HEK293 (cell line): Measurements from ENCODE around the gene RPS6KA5.
"Not testable (repeated sequence)": the region's sequence is repeated elsewhere in the genome, so short reads cannot be mapped to it uniquely, and the experiment has no call there.

Source experiments
- CTCF ChIA-PET: fragments of 350-600 bp; formaldehyde crosslinking; extraction: SDS; loops from one replicate; lab custom pipeline; 2021; ENCODE audit warnings: antibody characterized with exemption; lab: Yijun Ruan, JAX
- POLR2A ChIA-PET: fragments of 300-600 bp; formaldehyde crosslinking; extraction: SDS; loops from one replicate; lab custom pipeline; 2020; ENCODE audit warnings: antibody characterized with exemption, inconsistent platforms; lab: Yijun Ruan, JAX
- H3K27ac ChIP-seq: fragments of 200-500 bp; sonication (Bioruptor generic); 2 replicates; pipeline ENCODE4 v1.5.1; 2014; ENCODE audit warnings: low read depth, low read length, control low read depth, inconsistent platforms; ENCODE audit errors: extremely low read depth
- H3K36me3 ChIP-seq, 2 experiments: fragments of 200-500 bp in 1 of 2; sonication (Bioruptor generic) in 1 of 2; 1 replicate in 1 of 2; 2 replicates in 1 of 2; pipeline ENCODE4 v1.5.1; 2014 to 2017; ENCODE audit warnings: inconsistent platforms in 2 of 2, low read length in 2 of 2; ENCODE audit not compliant: control insufficient read depth in 2 of 2, insufficient read depth in 1 of 2
- H3K4me1 ChIP-seq: fragments of 200-500 bp; sonication (Bioruptor generic); 2 replicates; pipeline ENCODE4 v1.5.1; 2014; ENCODE audit warnings: mild to moderate bottlenecking, low read length, inconsistent platforms; ENCODE audit not compliant: control insufficient read depth, insufficient read depth
- H3K4me3 ChIP-seq: 2 replicates; pipeline ENCODE4 v1.5.1; 2011; ENCODE audit warnings: low read depth, mild to moderate bottlenecking, control low read depth, low read length, moderate library complexity
- H3K9me3 ChIP-seq: fragments of 200-500 bp; sonication (Bioruptor generic); 2 replicates; pipeline ENCODE4 v1.5.1; 2014; ENCODE audit warnings: low read depth, low read length, inconsistent platforms; ENCODE audit not compliant: control insufficient read depth, insufficient read depth
- HOXC10 ChIP-seq: sonication (generic); formaldehyde crosslinking; IDR thresholded peaks from 2 replicates; pipeline ENCODE4 v1.8.1; 2023; ENCODE audit warnings: mild to moderate bottlenecking, missing genetic modification reagents
- KLF9 ChIP-seq: fragments of 450-650 bp; formaldehyde crosslinking; IDR thresholded peaks from 2 replicates; pipeline ENCODE4 v1.5.1; 2016; ENCODE audit warnings: missing biosample characterization, missing genetic modification characterization, low read depth
- MEIS1 ChIP-seq: sonication (generic); formaldehyde crosslinking; IDR thresholded peaks from 2 replicates; pipeline ENCODE4 v1.8.1; 2022; ENCODE audit warnings: missing genetic modification reagents, mild to moderate bottlenecking, borderline replicate concordance
- PBX3 ChIP-seq: sonication (generic); formaldehyde crosslinking; IDR thresholded peaks from 2 replicates; pipeline ENCODE4 v1.8.1; 2022; ENCODE audit warnings: mild to moderate bottlenecking, moderate library complexity, missing genetic modification reagents
- SCRT1 ChIP-seq: fragments of 450-650 bp; formaldehyde crosslinking; IDR thresholded peaks from 2 replicates; pipeline ENCODE4 v1.5.1; 2016; ENCODE audit warnings: missing biosample characterization, missing genetic modification characterization, borderline replicate concordance
- SCRT2 ChIP-seq: fragments of 450-650 bp; formaldehyde crosslinking; IDR thresholded peaks from 2 replicates; pipeline ENCODE4 v1.5.1; 2016; ENCODE audit warnings: missing biosample characterization, missing genetic modification characterization
- TCF7L2 ChIP-seq: IDR thresholded peaks from 2 replicates; pipeline ENCODE4 v1.6.1; 2011; ENCODE audit warnings: low read depth, mild to moderate bottlenecking, inconsistent platforms, low read length, moderate library complexity, borderline replicate concordance
- YY1 ChIP-seq: fragments of 450-650 bp; formaldehyde crosslinking; IDR thresholded peaks from 2 replicates; pipeline ENCODE4 v1.5.1; 2018; ENCODE audit warnings: missing biosample characterization, missing genetic modification characterization
- ZEB2 ChIP-seq: fragments of 450-650 bp; formaldehyde crosslinking; IDR thresholded peaks from 2 replicates; pipeline ENCODE4 v1.5.1; 2016; ENCODE audit warnings: missing biosample characterization, missing genetic modification characterization
- ZNF114 ChIP-seq: fragments of 450-650 bp; formaldehyde crosslinking; IDR thresholded peaks from 2 replicates; pipeline ENCODE4 v1.5.0; 2017; ENCODE audit warnings: missing biosample characterization, missing genetic modification characterization
- ZNF174 ChIP-seq: fragments of 450-650 bp; formaldehyde crosslinking; IDR thresholded peaks from 2 replicates; pipeline ENCODE4 v1.5.0; 2017; ENCODE audit warnings: missing biosample characterization, mild to moderate bottlenecking, missing genetic modification characterization
- ZNF184 ChIP-seq: fragments of 450-650 bp; IDR thresholded peaks from 2 replicates; pipeline ENCODE4 v1.5.1; 2018; ENCODE audit warnings: missing biosample characterization, mild to moderate bottlenecking, missing genetic modification characterization
- ZNF366 ChIP-seq: fragments of 450-650 bp; formaldehyde crosslinking; conservative IDR thresholded peaks from 2 replicates; pipeline ENCODE4 v1.5.1; 2016; ENCODE audit warnings: missing biosample characterization, missing genetic modification characterization
- ZNF501 ChIP-seq: fragments of 450-650 bp; formaldehyde crosslinking; IDR thresholded peaks from 2 replicates; pipeline ENCODE4 v1.5.1; 2016; ENCODE audit warnings: missing biosample characterization, missing genetic modification characterization
- ZNF560 ChIP-seq: fragments of 450-650 bp; formaldehyde crosslinking; IDR thresholded peaks from 2 replicates; pipeline ENCODE4 v1.5.1; 2017; ENCODE audit warnings: missing biosample characterization, missing genetic modification characterization, borderline replicate concordance
- ZNF768 ChIP-seq: fragments of 450-650 bp; formaldehyde crosslinking; IDR thresholded peaks from 2 replicates; pipeline ENCODE4 v1.5.1; 2018; ENCODE audit warnings: missing biosample characterization, mild to moderate bottlenecking, missing genetic modification characterization
- ZNF837 ChIP-seq: fragments of 450-650 bp; formaldehyde crosslinking; IDR thresholded peaks from 2 replicates; pipeline ENCODE4 v1.5.1; 2016; ENCODE audit warnings: missing biosample characterization, missing genetic modification characterization
- ZNF843 ChIP-seq: fragments of 450-650 bp; formaldehyde crosslinking; IDR thresholded peaks from 2 replicates; pipeline ENCODE4 v1.5.1; 2016; ENCODE audit warnings: missing biosample characterization, missing genetic modification characterization
- TF ChIP-seq, protein P1 (sequence below): fragments of 450-650 bp; formaldehyde crosslinking; IDR thresholded peaks from 2 replicates; pipeline ENCODE4 v1.5.1; 2017; ENCODE audit warnings: missing biosample characterization, missing genetic modification characterization
- TF ChIP-seq, protein P2 (sequence below): fragments of 450-650 bp; formaldehyde crosslinking; IDR thresholded peaks from 2 replicates; pipeline ENCODE4 v1.5.1; 2016; ENCODE audit warnings: missing biosample characterization, missing genetic modification characterization, low read depth

Gene RPS6KA5

DNA sequence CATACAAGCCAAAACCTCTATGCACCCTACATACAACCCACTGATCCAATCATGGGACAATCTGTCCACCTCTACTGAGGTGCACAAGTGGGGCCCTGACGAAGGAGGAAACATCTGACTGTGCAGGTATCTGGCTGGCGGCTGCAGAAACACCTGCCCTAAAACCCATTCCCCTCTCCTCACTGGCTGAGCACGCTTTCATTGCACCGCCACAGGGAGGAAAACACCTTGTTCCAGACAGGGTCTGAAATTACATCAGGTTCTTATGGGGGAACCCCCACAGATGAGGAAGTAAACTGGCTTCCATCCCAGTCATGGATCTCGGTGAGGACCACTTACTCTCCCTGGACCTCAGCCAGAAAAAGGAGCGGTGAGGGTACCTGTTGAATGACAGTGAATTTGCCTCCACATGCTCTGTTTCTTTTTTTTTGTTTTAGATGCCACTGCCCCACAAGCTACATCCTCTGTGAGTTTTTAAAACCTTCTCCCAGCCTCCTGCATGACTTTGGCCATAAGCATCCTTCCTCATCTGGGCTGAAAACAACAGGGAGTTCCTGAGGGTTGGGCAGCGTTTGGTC lies 29.6 kb upstream of the RPS6KA5 start:
- Histone ChIP-seq H3K36me3 (no peaks in the 10 kb centered on the region), H3K4me1 (no peaks in the 10 kb centered on the region), H3K4me3 (no peak overlapping the region), H3K27ac (no peak overlapping the region), H3K9me3 (no peaks in the 10 kb centered on the region)
- TF ChIP-seq KLF9 (tag by site-specific recombination): no peak
- peak; percentile 87 for TF ChIP-seq SCRT2 (tag by site-specific recombination)
- peak; percentile 81; the same call in 1 of the 2 replicates for TF ChIP-seq SCRT1 (tag by site-specific recombination)
- ChIA-PET POLR2A (no interaction called here), CTCF (no interaction called here)

DNA sequence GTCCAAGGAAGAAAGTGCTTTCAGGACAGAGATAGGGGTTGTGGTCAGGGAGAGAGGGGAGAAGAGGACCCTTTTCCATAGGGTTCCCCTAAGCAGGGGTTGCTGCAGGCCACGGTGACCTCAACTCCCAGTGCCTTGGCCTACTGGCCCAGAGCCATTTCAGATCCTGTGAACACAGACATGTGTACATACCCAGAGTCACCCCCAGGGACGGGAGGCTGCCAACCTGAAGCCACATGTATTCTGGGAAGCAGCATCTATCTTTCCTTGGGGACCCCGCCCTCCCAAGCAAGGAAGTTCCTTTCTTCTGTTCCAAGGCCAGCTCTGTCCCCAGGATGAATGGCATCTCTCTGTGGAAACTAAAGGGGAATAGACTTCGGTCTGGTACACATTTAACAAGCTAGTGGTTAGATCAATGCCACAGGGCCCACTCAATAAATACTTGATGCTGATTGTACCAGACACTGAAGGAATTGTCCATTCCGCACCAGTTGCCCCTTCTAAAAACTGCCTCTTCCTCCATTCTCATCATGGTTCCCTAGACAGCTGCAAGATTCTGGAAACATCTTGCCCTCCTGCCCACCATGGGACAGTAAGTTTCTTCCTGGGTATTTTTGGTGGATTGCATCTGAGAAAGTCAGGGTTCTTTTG lies 28.3 kb upstream of the RPS6KA5 start:
- ChIA-PET POLR2A (no interaction called here), CTCF (no interaction called here)
- Histone ChIP-seq H3K36me3 (no peaks in the 10 kb centered on the region), H3K4me3 (no peak overlapping the region), H3K4me1 (no peaks in the 10 kb centered on the region), H3K9me3 (no peaks in the 10 kb centered on the region), H3K27ac (no peak overlapping the region)
- TF ChIP-seq YY1 (tag by site-specific recombination): no peak
- TF ChIP-seq, protein P1, sequence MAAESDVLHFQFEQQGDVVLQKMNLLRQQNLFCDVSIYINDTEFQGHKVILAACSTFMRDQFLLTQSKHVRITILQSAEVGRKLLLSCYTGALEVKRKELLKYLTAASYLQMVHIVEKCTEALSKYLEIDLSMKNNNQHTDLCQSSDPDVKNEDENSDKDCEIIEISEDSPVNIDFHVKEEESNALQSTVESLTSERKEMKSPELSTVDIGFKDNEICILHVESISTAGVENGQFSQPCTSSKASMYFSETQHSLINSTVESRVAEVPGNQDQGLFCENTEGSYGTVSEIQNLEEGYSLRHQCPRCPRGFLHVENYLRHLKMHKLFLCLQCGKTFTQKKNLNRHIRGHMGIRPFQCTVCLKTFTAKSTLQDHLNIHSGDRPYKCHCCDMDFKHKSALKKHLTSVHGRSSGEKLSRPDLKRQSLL (tag by site-specific recombination): no peak
- no peak for TF ChIP-seq HOXC10 (CRISPR knock-in tag)
- TF ChIP-seq TCF7L2: no peak
- TF ChIP-seq ZNF768 (tag by site-specific recombination): no peak
- TF ChIP-seq ZEB2 (tag by site-specific recombination): no peak
- no peak for TF ChIP-seq ZNF501
- TF ChIP-seq, protein P2, sequence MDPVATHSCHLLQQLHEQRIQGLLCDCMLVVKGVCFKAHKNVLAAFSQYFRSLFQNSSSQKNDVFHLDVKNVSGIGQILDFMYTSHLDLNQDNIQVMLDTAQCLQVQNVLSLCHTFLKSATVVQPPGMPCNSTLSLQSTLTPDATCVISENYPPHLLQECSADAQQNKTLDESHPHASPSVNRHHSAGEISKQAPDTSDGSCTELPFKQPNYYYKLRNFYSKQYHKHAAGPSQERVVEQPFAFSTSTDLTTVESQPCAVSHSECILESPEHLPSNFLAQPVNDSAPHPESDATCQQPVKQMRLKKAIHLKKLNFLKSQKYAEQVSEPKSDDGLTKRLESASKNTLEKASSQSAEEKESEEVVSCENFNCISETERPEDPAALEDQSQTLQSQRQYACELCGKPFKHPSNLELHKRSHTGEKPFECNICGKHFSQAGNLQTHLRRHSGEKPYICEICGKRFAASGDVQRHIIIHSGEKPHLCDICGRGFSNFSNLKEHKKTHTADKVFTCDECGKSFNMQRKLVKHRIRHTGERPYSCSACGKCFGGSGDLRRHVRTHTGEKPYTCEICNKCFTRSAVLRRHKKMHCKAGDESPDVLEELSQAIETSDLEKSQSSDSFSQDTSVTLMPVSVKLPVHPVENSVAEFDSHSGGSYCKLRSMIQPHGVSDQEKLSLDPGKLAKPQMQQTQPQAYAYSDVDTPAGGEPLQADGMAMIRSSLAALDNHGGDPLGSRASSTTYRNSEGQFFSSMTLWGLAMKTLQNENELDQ: no peak
- TF ChIP-seq ZNF560: no peak
- no peak for TF ChIP-seq ZNF843 (tag by site-specific recombination)
- no peak for TF ChIP-seq MEIS1 (CRISPR knock-in tag)
- no peak for TF ChIP-seq ZNF837
- TF ChIP-seq ZNF174 (tag by site-specific recombination): no peak
- TF ChIP-seq ZNF114 (tag by site-specific recombination): no peak
- TF ChIP-seq PBX3 (CRISPR knock-in tag): no peak
- no peak for TF ChIP-seq ZNF366
- TF ChIP-seq ZNF184: no peak

GRCh38 chr14:91087470-91087869 lies 27.0 kb upstream of the RPS6KA5 start:
- H3K27ac ChIP-seq, H3K36me3 ChIP-seq, POLR2A ChIA-PET, H3K9me3 ChIP-seq, H3K4me1 ChIP-seq, H3K4me3 ChIP-seq: not testable (repeated sequence)
- CTCF ChIA-PET: interaction anchor here (1.1 kb wide), 1 partner anchor 11 kb away, joined by 8 read pairs; no protein-coding TSS in a partner anchor
